ENCODE measurements around the gene LCA5. TPM values are rescaled to one million over a fixed set of nuclear protein-coding genes. Genes with fewer than 3 reads are reported as not detected.

Gene LCA5
- total RNA-seq, 1 experiment from 2014 or later = 2.0 TPM

- Histone ChIP-seq H3K9me3 (ENCODE audit: control insufficient read depth in 1 of 2, insufficient read depth in 1 of 2, low read depth in 1 of 2, low read length in 2 of 2) (no peaks in the 10 kb centered on the region), H3K9me2 (ENCODE audit: insufficient read depth) (no peaks in the 10 kb centered on the region), H4K20me1 (ENCODE audit: insufficient read depth) (no peaks in the 10 kb centered on the region), H3K4me1 (ENCODE audit: control insufficient read depth in 1 of 2, insufficient read depth in 2 of 2, low read length in 2 of 2) (no peaks in the 10 kb centered on the region), H2AFZ (ENCODE audit: low read depth, low read length, poor library complexity, severe bottlenecking) (no peak overlapping the region), H3K27me3 (ENCODE audit: insufficient read depth, low read length) (no peaks in the 10 kb centered on the region), H3K36me3 (ENCODE audit: control insufficient read depth in 1 of 2, insufficient read depth in 2 of 2, low read length in 2 of 2) (no peaks in the 10 kb centered on the region), H3K4me3 (replicated peaks in 1 of 2; ENCODE audit: low read depth in 1 of 2, low read length in 2 of 2) (no peak overlapping the region), H3K9ac (ENCODE audit: low read length) (no peak overlapping the region), H3K4me2 (ENCODE audit: low read length) (no peak overlapping the region), H3K79me2 (ENCODE audit: insufficient read depth, low read length) (no peaks in the 10 kb centered on the region), H3K27ac (ENCODE audit: low read depth, low read length) (no peak overlapping the region)
- DNase-seq (ENCODE audit: low read depth, low spot score) (no peak), ATAC-seq (no peak)
- RAD21 ChIA-PET (ENCODE audit: low non-redundant PET in 1 of 2, low total read pairs in 2 of 2, uncharacterized antibody in 2 of 2, unreplicated experiment in 2 of 2) = no interaction called here
- no TSS peak for BruUV-seq (replicated peaks)
- POLR2A ChIA-PET = no interaction called here
- intact Hi-C loops (cut with micrococcal nuclease) = no loop called here
- TF ChIP-seq CBX3 (IDR thresholded peaks at IDR 0.05; ENCODE audit: low read depth) (no peak), ZBTB33 (IDR thresholded peaks at IDR 0.05; ENCODE audit: extremely low read depth, insufficient replicate concordance, low read length) (no peak), EZH2phosphoT487 (IDR thresholded peaks at IDR 0.05; ENCODE audit: borderline replicate concordance) (no peak)
- CTCF ChIA-PET = no interaction called here
These were observed 42.4 kb downstream of the LCA5 start for GRCh38 chr6:79494841-79495240.

- H4K20me1 ChIP-seq (ENCODE audit: insufficient read depth) = no peaks in the 10 kb centered on the region
- no peaks in the 10 kb centered on the region for H3K36me3 ChIP-seq (ENCODE audit: control insufficient read depth in 1 of 2, insufficient read depth in 2 of 2, low read length in 2 of 2)
- H3K9me2 ChIP-seq (ENCODE audit: insufficient read depth) = no peaks in the 10 kb centered on the region
- peaks cover 9 to 24% of the 10 kb centered on the region in 2 experiments; a peak in 2 of 4 replicates for H3K4me1 ChIP-seq (ENCODE audit: control insufficient read depth in 1 of 2, insufficient read depth in 2 of 2, low read length in 2 of 2)
- H3K27me3 ChIP-seq (ENCODE audit: insufficient read depth, low read length) = no peaks in the 10 kb centered on the region
- no peaks in the 10 kb centered on the region for H3K79me2 ChIP-seq (ENCODE audit: insufficient read depth, low read length)
- CTCF ChIA-PET = no interaction called here
- TF ChIP-seq ZFX (IDR thresholded peaks at IDR 0.05) (no peak), CEBPB (IDR thresholded peaks at IDR 0.05; ENCODE audit: low read depth) (no peak), EGR1 (IDR thresholded peaks at IDR 0.05; ENCODE audit: low read depth) (no peak), ZBTB33 (IDR thresholded peaks at IDR 0.05; ENCODE audit: extremely low read depth, insufficient replicate concordance, low read length) (no peak), TCF7L2 (IDR thresholded peaks at IDR 0.05; ENCODE audit: borderline replicate concordance, extremely low read depth, insufficient read depth, insufficient read length) (no peak), JUND (IDR thresholded peaks at IDR 0.05) (no peak), POLR2AphosphoS5 (IDR thresholded peaks at IDR 0.05; ENCODE audit: low read depth, low read length) (no peak), FOSL1 (IDR thresholded peaks at IDR 0.05; ENCODE audit: low read depth) (no peak)
- POLR2A ChIA-PET = no interaction called here
- ATAC-seq (no peak), DNase-seq (ENCODE audit: low read depth, low spot score) (no peak)
- RAD21 ChIA-PET (ENCODE audit: low non-redundant PET in 1 of 2, low total read pairs in 2 of 2, uncharacterized antibody in 2 of 2, unreplicated experiment in 2 of 2) = no interaction called here
- H3K9me3 ChIP-seq (ENCODE audit: control insufficient read depth in 1 of 2, insufficient read depth in 1 of 2, low read depth in 1 of 2, low read length in 2 of 2) = no peaks in the 10 kb centered on the region
- no TSS peak for BruUV-seq (replicated peaks)
- intact Hi-C loops (cut with micrococcal nuclease) = no loop called here
- no peak overlapping the region for H2AFZ ChIP-seq (ENCODE audit: low read depth, low read length, poor library complexity, severe bottlenecking)
- H3K4me2 ChIP-seq (ENCODE audit: low read length) = no peak overlapping the region
- no peak overlapping the region for H3K9ac ChIP-seq (ENCODE audit: low read length)
- no peak overlapping the region for H3K27ac ChIP-seq (ENCODE audit: low read depth, low read length)
- H3K4me3 ChIP-seq (replicated peaks in 1 of 2; ENCODE audit: low read depth in 1 of 2, low read length in 2 of 2) = no peak overlapping the region
These were observed 66.5 kb downstream of the LCA5 start for GRCh38 chr6:79470728-79471127.
